GM12878 (cell line): Measurements from ENCODE around the gene HYPK. TPM values are rescaled to one million over a fixed set of nuclear protein-coding genes. Genes with fewer than 3 reads are reported as not detected.
A peak's percentile ranks its signal among the peaks of the same experiment; 100 is the strongest.
"Not testable (repeated sequence)": the region's sequence is repeated elsewhere in the genome, so short reads cannot be mapped to it uniquely, and the experiment has no call there.

Experiments used
- ATAC-seq: fragments of 200-7000 bp; cut with Tn5 transposase; 3 replicates; pipeline ENCODE4 v1.9.1; 2020; ENCODE audit warnings: mild to moderate bottlenecking, moderate library complexity
- BruUV-seq: library from RNA; stranded (reverse); fragments of 400-500 nt; replicated peaks from 2 replicates; lab custom pipeline; 2021; lab: Mats Ljungman, UMichigan
- CTCF ChIA-PET: fragments of 300-600 bp; sonication (Branson Sonifier 250); formaldehyde crosslinking; extraction: SDS; loops from one replicate; lab custom pipeline; 2021; ENCODE audit warnings: inconsistent platforms; lab: Yijun Ruan, JAX
- POLR2A ChIA-PET: fragments of 350-600 bp; formaldehyde crosslinking; extraction: SDS; loops from one replicate; lab custom pipeline; 2021; ENCODE audit warnings: inconsistent platforms; lab: Charles Lee
- RAD21 ChIA-PET: fragments of 300-600 bp; sonication (Branson Sonifier 250); formaldehyde crosslinking; loops from one replicate; lab custom pipeline; 2023; ENCODE audit warnings: antibody characterized with exemption; ENCODE audit not compliant: unreplicated experiment; lab: Charles Lee
- SMC1A ChIA-PET: fragments of 300-600 bp; sonication (Branson Sonifier 250); formaldehyde crosslinking; loops from one replicate; lab custom pipeline; 2023; ENCODE audit not compliant: unreplicated experiment, uncharacterized antibody; lab: Charles Lee
- DNase-seq: peaks from one replicate; pipeline ENCODE4 v3.0.0-alpha.2; 2011; ENCODE audit warnings: low read depth, low spot score
- FAIRE-seq: peaks from 3 replicates; lab custom pipeline; 2011; peaks lifted over from hg19 to GRCh38; lab: Jason Lieb, UNC
- H2AFZ ChIP-seq: 2 replicates; pipeline ENCODE4 v1.6.0; 2011; ENCODE audit warnings: low read depth, low read length, control low read depth; ENCODE audit not compliant: control insufficient read depth
- H3K27ac ChIP-seq: 2 replicates; pipeline ENCODE4 v1.5.1; 2011; ENCODE audit warnings: control low read depth; ENCODE audit not compliant: control insufficient read depth, insufficient read depth
- H3K27me3 ChIP-seq, 2 experiments: replicated peaks in 1 of 2; 2 replicates each; pipeline versions ENCODE4 v1.6.0 to v1.6.1; 2011; ENCODE audit warnings: low read length in 1 of 2; ENCODE audit not compliant: control insufficient read depth in 2 of 2, insufficient read depth in 2 of 2
- H3K36me3 ChIP-seq, 2 experiments: 2 replicates each; pipeline ENCODE4 v1.5.1; 2011; ENCODE audit warnings: low read length in 1 of 2; ENCODE audit not compliant: control insufficient read depth in 2 of 2, insufficient read depth in 2 of 2
- H3K4me1 ChIP-seq: 2 replicates; pipeline ENCODE4 v1.6.1; 2011; ENCODE audit warnings: mild to moderate bottlenecking, low read length, moderate library complexity, mixed read lengths; ENCODE audit not compliant: control insufficient read depth, insufficient read depth
- H3K4me2 ChIP-seq: 2 replicates; pipeline ENCODE4 v1.6.0; 2011; ENCODE audit warnings: control low read depth; ENCODE audit not compliant: control insufficient read depth, insufficient read depth
- H3K4me3 ChIP-seq: fragments of 200-600 bp; sonication (generic); 2 replicates; pipeline ENCODE4 v1.5.1; 2016
- H3K79me2 ChIP-seq: 2 replicates; pipeline ENCODE4 v1.6.0; 2011; ENCODE audit warnings: low read length; ENCODE audit not compliant: control insufficient read depth, insufficient read depth
- H3K9ac ChIP-seq: 2 replicates; pipeline ENCODE4 v1.8.0; 2011; ENCODE audit warnings: low read length, control low read depth, mixed read lengths; ENCODE audit not compliant: control insufficient read depth, insufficient read depth
- H3K9me3 ChIP-seq: replicated peaks from 3 replicates; pipeline ENCODE4 v1.5.1; 2011; ENCODE audit warnings: mild to moderate bottlenecking, low read length; ENCODE audit not compliant: control insufficient read depth, insufficient read depth
- H4K20me1 ChIP-seq: 2 replicates; pipeline ENCODE4 v1.6.0; 2011; ENCODE audit not compliant: control insufficient read depth, insufficient read depth
- BHLHE40 ChIP-seq, 2 experiments: fragments of 450-650 bp in 1 of 2; IDR thresholded peaks; 2 replicates each; pipeline ENCODE4 v1.6.1; 2011 to 2017; ENCODE audit warnings: low read depth in 2 of 2, borderline replicate concordance in 1 of 2, improper control_type of control experiment in 1 of 2, low read length in 1 of 2, mild to moderate bottlenecking in 1 of 2
- BMI1 ChIP-seq: fragments of 450-650 bp; IDR thresholded peaks from 2 replicates; pipeline ENCODE4 v1.6.1; 2016; ENCODE audit warnings: mild to moderate bottlenecking, moderate library complexity, borderline replicate concordance
- CBFB ChIP-seq: IDR thresholded peaks from 2 replicates; pipeline ENCODE4 v1.6.1; 2016; ENCODE audit warnings: antibody characterized with exemption, low read depth
- DPF2 ChIP-seq: fragments of 450-650 bp; IDR thresholded peaks from 2 replicates; pipeline ENCODE4 v1.6.1; 2017; ENCODE audit warnings: mild to moderate bottlenecking
- GATAD2B ChIP-seq: fragments of 450-650 bp; conservative IDR thresholded peaks from 2 replicates; pipeline ENCODE4 v1.6.1; 2017; ENCODE audit warnings: low read depth, mild to moderate bottlenecking, moderate library complexity
- LARP7 ChIP-seq: fragments of 450-650 bp; IDR thresholded peaks from 2 replicates; pipeline ENCODE4 v1.6.1; 2017; ENCODE audit warnings: mild to moderate bottlenecking
- STAT1 ChIP-seq: fragments of 450-650 bp; conservative IDR thresholded peaks from 2 replicates; pipeline ENCODE4 v1.6.1; 2014; ENCODE audit warnings: antibody characterized with exemption, mild to moderate bottlenecking
- ZBED1 ChIP-seq: IDR thresholded peaks from 2 replicates; pipeline ENCODE4 v1.6.1; 2016; ENCODE audit warnings: borderline replicate concordance
- ZNF24 ChIP-seq: fragments of 450-650 bp; IDR thresholded peaks from 2 replicates; pipeline ENCODE4 v1.6.1; 2017; ENCODE audit warnings: antibody characterized with exemption, mild to moderate bottlenecking
- ZNF384 ChIP-seq: IDR thresholded peaks from 2 replicates; pipeline ENCODE4 v1.6.1; 2012; ENCODE audit warnings: low read depth, mild to moderate bottlenecking, low read length, improper control_type of control experiment, borderline replicate concordance
- ZSCAN29 ChIP-seq: fragments of 450-650 bp; IDR thresholded peaks from 2 replicates; pipeline ENCODE4 v1.6.1; 2017; ENCODE audit warnings: mild to moderate bottlenecking, moderate library complexity
- WGBS: methylation state at CpG from one replicate; pipeline ENCODE4 v1.1.6; 2016; ENCODE audit warnings: low lambda C conversion rate; ENCODE audit not compliant: insufficient replicate concordance, insufficient coverage; ENCODE audit errors: missing lambda C conversion rate; 5-methylcytosine and 5-hydroxymethylcytosine counted together
- in situ Hi-C: fragments of 300-500 bp; cut with MboI; formaldehyde crosslinking; loops from 9 replicates; pipeline ENCODE4 v1.14.3; 2018; ENCODE audit warnings: mixed read lengths
- intact Hi-C: fragments of 100-400 bp; cut with micrococcal nuclease; formaldehyde crosslinking; loops from one replicate; pipeline ENCODE4 v1.14.2; 2022; ENCODE audit not compliant: unreplicated experiment
- polyA plus RNA-seq, 11 experiments: library from polyadenylated mRNA; depleted of rRNA in 4 of 11; unstranded in 6 of 11; stranded (reverse) in 5 of 11; fragments of >200 nt; fragmentation: Nextera tagmentation in 4 of 11; fragmentation: Illumina TruSeq in 1 of 11; extraction: Ambion mirVana in 4 of 11; extraction: Trizol in 1 of 11; gene quantifications; 1 replicate in 1 of 11; 2 replicates in 10 of 11; pipeline versions ENCODE4 v1.2.1 to v1.2.3, GENCODE V29; 2011 to 2016; ENCODE audit warnings: inconsistent platforms in 2 of 11, missing spikeins in 2 of 11, low read depth in 1 of 11
- total RNA-seq, 4 experiments: library from RNA; depleted of rRNA in 3 of 4; stranded (reverse); fragments of >200 nt in 3 of 4; fragmentation: Illumina TruSeq in 1 of 4; extraction: Trizol in 1 of 4; gene quantifications; 2 replicates each; pipeline versions ENCODE4 v1.2.1 to v1.2.3, GENCODE V29; 2013 to 2021
- TF ChIP-seq, protein P1 (sequence below): fragments of 450-650 bp; IDR thresholded peaks from 2 replicates; pipeline ENCODE4 v1.6.1; 2017; ENCODE audit warnings: mild to moderate bottlenecking, low read depth, inconsistent platforms; ENCODE audit not compliant: poor library complexity, severe bottlenecking
- TF ChIP-seq, protein P2 (sequence below): fragments of 450-650 bp; IDR thresholded peaks from 2 replicates; pipeline ENCODE4 v1.6.1; 2014; ENCODE audit warnings: mild to moderate bottlenecking

The HYPK gene
- total and polyA plus RNA-seq, 10 of the 15 experiments (the other 5 are each of a cell fraction or from before 2014, with no cell fraction given), result 8.0 to 38.4 (median 17.5) TPM

DNA sequence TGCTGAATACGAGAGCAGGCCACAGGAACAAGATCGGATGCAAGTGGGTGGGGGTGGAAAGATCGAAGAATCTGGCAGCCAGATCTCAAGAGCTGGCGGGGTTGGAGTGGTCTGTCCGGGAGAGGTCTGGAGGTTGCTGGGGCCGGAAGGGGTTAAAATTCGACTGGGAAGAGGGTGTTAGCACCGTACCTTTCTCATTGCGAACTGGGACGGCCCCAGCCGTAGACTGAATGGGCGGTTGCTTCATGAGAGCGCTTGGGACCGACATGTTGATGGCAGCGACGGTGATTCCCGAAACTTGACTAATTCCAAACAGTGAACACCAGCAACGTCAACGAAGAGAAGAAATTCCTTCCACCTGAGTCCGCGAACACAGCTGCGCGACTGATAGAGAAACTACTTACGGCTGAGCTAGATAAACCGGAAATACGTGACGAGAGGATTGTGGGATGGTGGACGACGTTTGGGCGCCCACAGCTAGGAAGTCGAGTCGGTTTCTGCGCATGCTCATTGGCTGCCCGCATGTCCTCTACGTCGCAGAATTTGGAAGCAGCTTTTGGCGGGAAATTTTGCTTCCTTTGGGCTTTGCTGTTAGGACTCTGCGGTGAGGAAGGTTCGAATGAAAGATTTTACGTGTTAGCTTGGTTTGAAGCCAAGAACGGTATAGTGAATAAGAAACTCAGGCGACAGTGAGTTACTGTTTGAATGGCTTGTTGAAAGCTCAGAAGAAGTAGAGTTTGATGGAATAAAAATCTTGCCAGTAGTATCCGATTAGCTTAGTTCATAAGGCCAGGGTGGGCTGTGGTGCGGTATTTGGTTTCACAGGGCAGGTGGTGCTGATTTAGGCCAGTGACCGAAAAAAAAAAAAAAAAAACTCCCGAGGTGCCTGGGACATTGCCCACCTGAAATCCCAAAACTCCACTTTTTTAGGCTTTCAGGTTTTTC is 24.2 kb downstream of the HYPK start, which contains the start of gene MFAP1 (continued):
- TF ChIP-seq, protein P1, sequence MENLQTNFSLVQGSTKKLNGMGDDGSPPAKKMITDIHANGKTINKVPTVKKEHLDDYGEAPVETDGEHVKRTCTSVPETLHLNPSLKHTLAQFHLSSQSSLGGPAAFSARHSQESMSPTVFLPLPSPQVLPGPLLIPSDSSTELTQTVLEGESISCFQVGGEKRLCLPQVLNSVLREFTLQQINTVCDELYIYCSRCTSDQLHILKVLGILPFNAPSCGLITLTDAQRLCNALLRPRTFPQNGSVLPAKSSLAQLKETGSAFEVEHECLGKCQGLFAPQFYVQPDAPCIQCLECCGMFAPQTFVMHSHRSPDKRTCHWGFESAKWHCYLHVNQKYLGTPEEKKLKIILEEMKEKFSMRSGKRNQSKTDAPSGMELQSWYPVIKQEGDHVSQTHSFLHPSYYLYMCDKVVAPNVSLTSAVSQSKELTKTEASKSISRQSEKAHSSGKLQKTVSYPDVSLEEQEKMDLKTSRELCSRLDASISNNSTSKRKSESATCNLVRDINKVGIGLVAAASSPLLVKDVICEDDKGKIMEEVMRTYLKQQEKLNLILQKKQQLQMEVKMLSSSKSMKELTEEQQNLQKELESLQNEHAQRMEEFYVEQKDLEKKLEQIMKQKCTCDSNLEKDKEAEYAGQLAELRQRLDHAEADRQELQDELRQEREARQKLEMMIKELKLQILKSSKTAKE, result peak; percentile 43
- TF ChIP-seq BMI1 (no peak), BHLHE40 (IDR thresholded peaks at IDR 0.05; ENCODE audit: borderline replicate concordance in 1 of 2, low read depth in 2 of 2, low read length in 1 of 2) (peak in 1 of 2 experiments; percentile 26; a peak in 1 of 4 replicates), ZNF384 (no peak), LARP7 (peak; percentile 41; the same call in 1 of the 2 replicates), STAT1 (no peak), ZSCAN29 (no peak), GATAD2B (peak; percentile 74; the same call in 1 of the 2 replicates), DPF2 (no peak), ZBED1 (peak; percentile 73; the same call in 1 of the 2 replicates), ZNF24 (no peak), CBFB (peak; percentile 54; the same call in 1 of the 2 replicates)
- TF ChIP-seq, protein P2, sequence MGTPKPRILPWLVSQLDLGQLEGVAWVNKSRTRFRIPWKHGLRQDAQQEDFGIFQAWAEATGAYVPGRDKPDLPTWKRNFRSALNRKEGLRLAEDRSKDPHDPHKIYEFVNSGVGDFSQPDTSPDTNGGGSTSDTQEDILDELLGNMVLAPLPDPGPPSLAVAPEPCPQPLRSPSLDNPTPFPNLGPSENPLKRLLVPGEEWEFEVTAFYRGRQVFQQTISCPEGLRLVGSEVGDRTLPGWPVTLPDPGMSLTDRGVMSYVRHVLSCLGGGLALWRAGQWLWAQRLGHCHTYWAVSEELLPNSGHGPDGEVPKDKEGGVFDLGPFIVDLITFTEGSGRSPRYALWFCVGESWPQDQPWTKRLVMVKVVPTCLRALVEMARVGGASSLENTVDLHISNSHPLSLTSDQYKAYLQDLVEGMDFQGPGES, result no peak

DNA sequence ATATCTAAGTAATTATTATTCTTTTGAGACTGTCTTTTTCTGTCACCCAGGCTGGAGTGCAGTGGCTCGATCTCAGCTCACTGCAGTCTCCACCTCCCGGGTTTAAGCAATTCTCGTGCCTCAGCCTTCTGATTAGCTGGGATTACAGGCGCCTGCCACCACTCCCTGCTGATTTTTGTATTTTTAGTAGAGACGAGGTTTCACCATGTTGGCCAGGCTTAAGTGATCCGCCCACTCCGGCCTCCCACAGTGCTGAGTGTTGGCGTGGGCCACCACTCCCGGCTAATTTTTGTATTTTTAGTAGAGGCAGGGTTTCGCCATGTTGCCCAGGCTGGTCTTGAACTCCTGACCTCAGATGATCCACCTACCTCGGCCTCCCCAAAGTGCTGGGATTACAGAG is 24.9 kb downstream of the HYPK start:
- H3K27me3 ChIP-seq, H3K36me3 ChIP-seq, H3K4me2 ChIP-seq, H3K9me3 ChIP-seq, H4K20me1 ChIP-seq, H3K9ac ChIP-seq, FAIRE-seq, DNase-seq, in situ Hi-C loops, H3K27ac ChIP-seq, BruUV-seq, ATAC-seq, H3K4me3 ChIP-seq, H2AFZ ChIP-seq: not testable (repeated sequence)
- RAD21 ChIA-PET, result interaction anchor here (0.7 to 3.4 kb wide), 9 partner anchors 16 to 76 kb away, joined by 3 to 27 read pairs (median 4); partner anchors contain the start of genes HYPK and SERINC4
- POLR2A ChIA-PET, result interaction anchor here (0.7 to 6.3 kb wide), 11 partner anchors 12 to 515 kb away, joined by 3 to 74 read pairs (median 4); partner anchors contain the start of genes ELL3, HYPK, SERF2 and SERINC4
- H3K79me2 ChIP-seq, result peaks cover 79% of the 10 kb centered on the region
- H3K4me1 ChIP-seq, result peaks cover 13% of the 10 kb centered on the region; the same call in 1 of the 2 replicates
- CTCF ChIA-PET, result interaction anchor here (1.0 to 2.0 kb wide), 6 partner anchors 8 to 46 kb away, joined by 3 to 19 read pairs (median 3); partner anchors contain the start of gene SERF2
- intact Hi-C loops, result loop anchor here (5.0 kb wide), 2 partner anchors 33 to 48 kb away; partner anchors contain the start of genes ELL3 and SERF2
- WGBS, result 86% methylated on average over 11 of the region's 11 CpGs
- SMC1A ChIA-PET, result interaction anchor here (0.8 to 4.3 kb wide), 8 partner anchors 16 to 55 kb away, joined by 3 to 34 read pairs (median 6); partner anchors contain the start of genes ELL3, HYPK, SERF2 and SERINC4
